GM12873 (cell line): ENCODE data around the gene POC1B.

Experiments used
- TF ChIP-seq, protein P1 (sequence below): IDR thresholded peaks from 2 replicates; pipeline ENCODE4 v1.5.1; 2012; ENCODE audit warnings: low read depth, mild to moderate bottlenecking, moderate library complexity, low read length, control low read depth; ENCODE audit not compliant: insufficient read depth; ENCODE audit errors: missing control alignments

Gene POC1B

DNA sequence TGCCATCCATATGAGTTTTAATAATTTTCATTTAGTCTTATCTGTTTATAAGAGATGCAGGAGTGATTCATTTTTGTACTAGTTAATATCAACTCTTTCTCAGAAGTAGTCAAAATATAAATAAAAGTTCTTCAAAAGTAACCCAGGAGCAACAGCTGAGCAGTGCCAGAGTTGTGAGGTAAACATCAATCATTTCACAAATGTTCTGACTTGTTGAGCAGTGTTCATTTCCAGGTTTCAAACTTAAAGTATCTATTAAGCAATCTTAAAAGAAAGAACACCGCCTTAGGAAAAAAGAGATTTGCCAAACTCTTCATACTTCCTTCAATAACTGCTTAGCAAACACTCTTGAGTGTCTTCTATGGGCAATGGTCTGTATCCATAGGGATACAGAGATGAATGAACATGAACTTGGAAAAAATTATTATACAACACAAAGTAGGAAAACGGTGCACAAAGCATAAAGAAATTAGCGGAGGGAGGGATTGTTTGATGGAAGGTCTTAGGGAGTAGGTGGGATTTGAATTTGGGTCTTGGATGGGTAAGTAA is 41.9 kb upstream of the POC1B start:
- TF ChIP-seq, protein P1, sequence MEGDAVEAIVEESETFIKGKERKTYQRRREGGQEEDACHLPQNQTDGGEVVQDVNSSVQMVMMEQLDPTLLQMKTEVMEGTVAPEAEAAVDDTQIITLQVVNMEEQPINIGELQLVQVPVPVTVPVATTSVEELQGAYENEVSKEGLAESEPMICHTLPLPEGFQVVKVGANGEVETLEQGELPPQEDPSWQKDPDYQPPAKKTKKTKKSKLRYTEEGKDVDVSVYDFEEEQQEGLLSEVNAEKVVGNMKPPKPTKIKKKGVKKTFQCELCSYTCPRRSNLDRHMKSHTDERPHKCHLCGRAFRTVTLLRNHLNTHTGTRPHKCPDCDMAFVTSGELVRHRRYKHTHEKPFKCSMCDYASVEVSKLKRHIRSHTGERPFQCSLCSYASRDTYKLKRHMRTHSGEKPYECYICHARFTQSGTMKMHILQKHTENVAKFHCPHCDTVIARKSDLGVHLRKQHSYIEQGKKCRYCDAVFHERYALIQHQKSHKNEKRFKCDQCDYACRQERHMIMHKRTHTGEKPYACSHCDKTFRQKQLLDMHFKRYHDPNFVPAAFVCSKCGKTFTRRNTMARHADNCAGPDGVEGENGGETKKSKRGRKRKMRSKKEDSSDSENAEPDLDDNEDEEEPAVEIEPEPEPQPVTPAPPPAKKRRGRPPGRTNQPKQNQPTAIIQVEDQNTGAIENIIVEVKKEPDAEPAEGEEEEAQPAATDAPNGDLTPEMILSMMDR: no peak

DNA sequence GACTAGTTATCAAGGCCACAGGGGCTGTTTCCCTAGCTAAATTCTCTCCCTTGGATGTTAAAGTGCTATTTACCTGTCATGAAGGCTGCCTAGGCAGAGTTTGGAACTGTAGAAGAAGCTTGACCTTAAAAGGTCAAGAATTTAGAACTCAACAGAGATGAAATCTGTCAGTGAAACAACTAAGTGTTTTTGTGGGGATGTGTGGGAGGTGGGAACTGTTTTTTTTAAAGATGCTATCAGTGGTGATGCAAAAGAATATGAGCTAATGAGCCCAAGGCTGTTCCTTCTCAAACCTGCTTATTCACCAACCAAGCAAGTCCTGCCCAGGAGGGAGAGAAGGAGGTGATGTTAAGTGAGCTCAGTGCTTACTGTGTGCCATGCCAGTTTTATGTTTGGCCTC is 40.8 kb upstream of the POC1B start:
- TF ChIP-seq, protein P1: no peak

DNA sequence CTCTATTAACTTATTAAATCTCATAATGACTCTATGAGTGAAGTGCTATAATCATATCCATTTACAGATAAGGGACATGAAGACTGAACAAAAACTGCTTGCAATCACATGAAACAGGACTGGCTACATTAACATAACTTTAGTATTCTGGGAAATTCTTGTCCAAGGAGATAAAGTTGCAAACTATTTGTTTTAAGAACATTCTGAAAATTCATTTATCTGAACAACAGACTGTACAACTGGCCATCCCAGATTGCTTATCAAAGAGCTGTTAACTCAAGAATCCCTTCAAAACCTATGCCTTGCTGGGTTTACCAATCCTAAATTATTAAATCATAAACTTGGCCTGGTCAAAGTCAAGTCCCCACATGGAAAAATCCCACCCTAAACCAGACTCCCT is 39.2 kb upstream of the POC1B start:
- TF ChIP-seq, protein P1: no peak

DNA sequence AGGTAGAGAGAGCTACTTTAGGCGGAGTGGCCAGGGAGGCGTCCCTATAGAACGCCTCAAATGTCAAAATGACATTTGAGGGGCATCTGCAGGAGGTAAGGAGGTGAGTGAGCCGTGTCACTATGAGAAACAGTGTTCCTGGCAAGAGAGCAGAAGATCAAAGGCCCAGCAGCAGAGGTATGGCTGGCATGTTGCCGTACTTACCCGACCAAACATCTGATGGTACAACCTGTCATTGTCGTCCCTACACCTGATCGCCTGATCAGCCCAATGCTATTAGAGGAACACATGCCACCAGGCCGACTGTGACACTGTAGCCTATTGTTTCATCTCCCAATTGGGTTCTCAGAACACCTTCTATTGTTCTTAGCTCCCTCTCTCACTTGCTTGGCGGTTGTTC is 33.9 kb upstream of the POC1B start:
- TF ChIP-seq, protein P1: no peak

DNA sequence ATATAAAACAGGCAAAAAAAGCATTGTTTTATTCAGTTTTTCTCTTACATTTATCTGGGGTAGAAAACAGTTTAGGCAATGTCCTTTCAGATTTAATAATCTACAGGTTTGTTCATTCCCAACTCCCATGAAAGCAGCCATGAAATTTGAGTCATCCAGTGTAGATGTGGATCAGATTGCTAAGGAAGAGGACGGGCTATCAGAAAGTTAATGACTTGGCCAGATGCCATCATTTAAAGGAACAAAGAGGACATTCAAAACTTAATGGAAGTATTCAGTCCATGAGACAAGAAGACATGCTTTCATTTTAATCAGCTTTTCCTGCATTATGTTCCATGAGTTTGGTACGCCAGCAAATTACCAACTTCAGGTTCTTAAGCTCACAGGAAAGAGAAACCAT is 31.1 kb upstream of the POC1B start:
- TF ChIP-seq, protein P1: no peak

DNA sequence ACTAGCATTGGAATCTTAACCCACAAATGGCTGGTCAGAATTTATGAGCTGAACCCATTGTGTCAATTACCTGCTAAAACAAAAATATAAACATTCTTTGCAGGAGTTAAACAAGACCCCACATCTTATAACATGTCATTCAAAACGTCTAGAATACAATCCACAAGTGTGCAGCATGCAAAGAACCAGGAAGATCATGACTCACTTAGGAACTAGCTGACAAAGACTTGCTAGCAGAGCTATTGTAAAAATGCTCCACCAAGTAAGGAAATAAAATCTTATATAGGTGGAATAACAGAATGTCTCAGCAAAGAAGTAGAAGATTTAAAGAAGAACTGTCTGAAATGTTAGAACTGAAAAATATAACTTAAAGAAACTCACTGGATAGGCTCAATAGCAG is 26.5 kb upstream of the POC1B start:
- TF ChIP-seq, protein P1: no peak

DNA sequence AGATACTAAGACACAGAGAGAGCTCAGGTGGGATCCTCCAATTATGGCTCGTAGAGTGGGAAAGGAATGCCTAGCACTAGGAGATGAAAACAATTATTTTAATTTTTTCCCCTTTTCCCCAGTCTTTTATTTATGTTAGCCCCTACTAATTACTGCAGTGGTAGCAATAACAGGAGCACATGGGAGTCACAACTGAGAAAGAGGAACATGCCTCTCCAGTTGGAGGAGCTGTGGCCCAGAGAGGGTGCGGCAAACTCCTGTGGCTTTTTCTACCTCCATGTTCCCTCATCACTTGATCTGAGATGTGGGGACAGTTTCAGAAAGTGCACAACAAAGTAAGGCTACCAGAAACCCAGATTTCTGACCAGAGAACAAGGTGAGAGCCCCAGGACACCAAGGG is 25.9 kb upstream of the POC1B start:
- TF ChIP-seq, protein P1: no peak

DNA sequence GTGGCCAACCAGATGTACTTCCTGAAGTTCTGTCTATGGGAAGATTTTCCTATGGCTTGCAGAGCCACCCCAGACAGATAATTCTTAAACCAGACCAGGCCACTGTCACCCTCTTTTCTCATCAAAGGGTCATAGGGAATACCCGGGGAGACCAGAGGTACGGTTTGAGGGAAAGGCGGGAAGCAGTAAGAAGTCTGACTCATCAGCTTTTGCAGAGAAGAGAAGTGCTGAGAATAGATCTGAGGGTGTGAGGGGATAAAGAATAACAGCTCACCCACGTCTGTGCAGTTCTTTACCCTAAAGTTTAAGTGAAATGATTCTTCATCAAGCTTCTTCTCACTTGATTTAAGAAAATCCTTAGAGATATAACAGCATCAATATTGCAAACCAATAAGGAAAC is 21.3 kb upstream of the POC1B start:
- TF ChIP-seq, protein P1: no peak
